A549 (cell line): ENCODE measurements around the gene ACIN1. TPM values are rescaled to one million over a fixed set of nuclear protein-coding genes. Genes with fewer than 3 reads are reported as not detected.

Source experiments
- ATAC-seq, 2 experiments: fragments of 200-7000 bp in 1 of 2; fragments of >200 bp in 1 of 2; cut with Nextera tagmentation in 1 of 2; cut with Tn5 transposase in 1 of 2; 3 replicates each; pipeline versions ENCODE4 v1.8.0 to v1.9.1; 2018 to 2020; ENCODE audit warnings: mild to moderate bottlenecking in 1 of 2, moderate library complexity in 1 of 2
- CTCF ChIA-PET: fragments of 300-600 bp; sonication (Branson Sonifier 250); formaldehyde crosslinking; extraction: SDS; loops from one replicate; lab custom pipeline; 2021; ENCODE audit warnings: antibody characterized with exemption, inconsistent platforms; lab: Yijun Ruan, JAX
- POLR2A ChIA-PET: fragments of 350-600 bp; formaldehyde crosslinking; extraction: SDS; loops from one replicate; lab custom pipeline; 2021; ENCODE audit warnings: antibody characterized with exemption, inconsistent platforms; lab: Yijun Ruan, JAX
- DNase-seq, 2 experiments: peaks; one replicate each; pipeline versions ENCODE4 v3.0.0 to v3.0.0-alpha.2; 2011 to 2016; ENCODE audit warnings: low read depth in 1 of 2, low spot score in 1 of 2
- FAIRE-seq: peaks from 2 replicates; lab custom pipeline; 2011; peaks lifted over from hg19 to GRCh38; lab: Jason Lieb, UNC
- H3K27ac ChIP-seq, 2 experiments: fragments of >200 bp; sonication (Bioruptor Twin); formaldehyde crosslinking; 3 replicates each; pipeline ENCODE4 v1.5.1; 2016 to 2017
- H3K4me1 ChIP-seq: fragments of >200 bp; sonication (Bioruptor Twin); formaldehyde crosslinking; 3 replicates; pipeline ENCODE4 v1.6.1; 2016
- H3K4me2 ChIP-seq: fragments of >200 bp; sonication (Bioruptor Twin); formaldehyde crosslinking; 3 replicates; pipeline ENCODE4 v1.6.1; 2016
- H3K4me3 ChIP-seq: fragments of >200 bp; sonication (Bioruptor Twin); formaldehyde crosslinking; 3 replicates; pipeline ENCODE4 v1.5.1; 2016
- H3K9me3 ChIP-seq: fragments of >200 bp; sonication (Bioruptor Twin); formaldehyde crosslinking; 3 replicates; pipeline ENCODE4 v1.6.1; 2016
- CBX2 ChIP-seq: fragments of 200-600 bp; sonication (generic); IDR thresholded peaks from 2 replicates; pipeline ENCODE4 v1.6.1; 2016; ENCODE audit warnings: low read depth, mild to moderate bottlenecking, borderline replicate concordance
- ESRRA ChIP-seq: fragments of 150-350 bp; IDR thresholded peaks from 2 replicates; pipeline ENCODE4 v1.6.1; 2014; ENCODE audit warnings: mild to moderate bottlenecking, low read length, borderline replicate concordance
- FOSB ChIP-seq: fragments of 250-450 bp; sonication (Bioruptor Pico); IDR thresholded peaks from 2 replicates; pipeline ENCODE4 v1.5.0; 2020; ENCODE audit warnings: mild to moderate bottlenecking, moderate library complexity
- FOSL2 ChIP-seq, 2 experiments: fragments of 450-650 bp in 1 of 2; fragments of >200 bp in 1 of 2; sonication (Bioruptor Twin) in 1 of 2; formaldehyde crosslinking; IDR thresholded peaks; 2 replicates each; pipeline versions ENCODE4 v1.5.0 to v1.6.1; 2016 to 2020; ENCODE audit warnings: mild to moderate bottlenecking in 1 of 2, moderate library complexity in 1 of 2
- FOXS1 ChIP-seq: fragments of 250-450 bp; sonication (Bioruptor Pico); IDR thresholded peaks from 2 replicates; pipeline ENCODE4 v1.5.0; 2020; ENCODE audit warnings: mild to moderate bottlenecking, moderate library complexity
- HEYL ChIP-seq: fragments of 250-450 bp; sonication (Bioruptor Pico); IDR thresholded peaks from 2 replicates; pipeline ENCODE4 v1.8.0; 2021; ENCODE audit warnings: mild to moderate bottlenecking, moderate library complexity
- HOXA7 ChIP-seq: fragments of 250-450 bp; sonication (Bioruptor Pico); IDR thresholded peaks from 2 replicates; pipeline ENCODE4 v1.5.0; 2020; ENCODE audit warnings: mild to moderate bottlenecking, moderate library complexity
- HOXB13 ChIP-seq: fragments of 250-450 bp; sonication (Bioruptor Pico); IDR thresholded peaks from 2 replicates; pipeline ENCODE4 v1.5.0; 2020; ENCODE audit warnings: low read depth, mild to moderate bottlenecking, moderate library complexity
- HOXB5 ChIP-seq: fragments of 250-450 bp; sonication (Bioruptor Pico); IDR thresholded peaks from 2 replicates; pipeline ENCODE4 v1.5.0; 2020; ENCODE audit warnings: mild to moderate bottlenecking, moderate library complexity
- MAZ ChIP-seq: fragments of 150-350 bp; IDR thresholded peaks from 2 replicates; pipeline ENCODE4 v1.6.1; 2014; ENCODE audit warnings: antibody characterized with exemption, low read depth, low read length, borderline replicate concordance
- NFE2L2 ChIP-seq: fragments of 150-350 bp; conservative IDR thresholded peaks from 2 replicates; pipeline ENCODE4 v1.6.1; 2014; ENCODE audit warnings: low read length
- NR3C1 ChIP-seq: fragments of >200 bp; sonication (Bioruptor Twin); formaldehyde crosslinking; IDR thresholded peaks from 3 replicates; pipeline ENCODE4 v1.6.1; 2017
- RARB ChIP-seq: fragments of 250-450 bp; sonication (Bioruptor Pico); IDR thresholded peaks from 2 replicates; pipeline ENCODE4 v1.8.0; 2021; ENCODE audit warnings: mild to moderate bottlenecking, moderate library complexity
- RNF2 ChIP-seq: fragments of 200-600 bp; sonication (generic); IDR thresholded peaks from 2 replicates; pipeline ENCODE4 v1.6.1; 2016; ENCODE audit warnings: low read depth, mild to moderate bottlenecking, antibody characterized with exemption, moderate library complexity, borderline replicate concordance
- SREBF2 ChIP-seq: fragments of 450-650 bp; IDR thresholded peaks from 2 replicates; pipeline ENCODE4 v1.6.1; 2014; ENCODE audit warnings: mild to moderate bottlenecking, moderate library complexity
- TFCP2L1 ChIP-seq: fragments of 250-450 bp; sonication (Bioruptor Pico); IDR thresholded peaks from 2 replicates; pipeline ENCODE4 v1.5.0; 2021; ENCODE audit warnings: mild to moderate bottlenecking
- WGBS: methylation state at CpG from one replicate; pipeline ENCODE4 v1.1.6; 2017; ENCODE audit errors: missing lambda C conversion rate; 5-methylcytosine and 5-hydroxymethylcytosine counted together
- polyA plus RNA-seq, 4 experiments: library from polyadenylated mRNA; depleted of rRNA in 3 of 4; stranded (reverse); fragments of >200 nt; fragmentation: RNase III in 1 of 4; extraction: RNeasy Plus Mini Kit Qiagen cat#74134 plus additional on column Dnase treatment in 1 of 4; gene quantifications; 2 replicates in 3 of 4; 3 replicates in 1 of 4; pipeline ENCODE4 v1.2.3, GENCODE V29; 2011 to 2017
- TF ChIP-seq, protein P1 (sequence below): IDR thresholded peaks from 2 replicates; pipeline ENCODE4 v1.6.1; 2012; ENCODE audit warnings: low read depth, borderline replicate concordance
- TF ChIP-seq, protein P2 (sequence below): fragments of >200 bp; sonication (Bioruptor Twin); formaldehyde crosslinking; IDR thresholded peaks from 3 replicates; pipeline ENCODE4 v1.5.1; 2016
- TF ChIP-seq, protein P3 (sequence below): fragments of 450-650 bp; IDR thresholded peaks from 2 replicates; pipeline ENCODE4 v1.6.1; 2014; ENCODE audit warnings: antibody characterized with exemption
- TF ChIP-seq, protein P4 (sequence below): fragments of 150-350 bp; IDR thresholded peaks from 2 replicates; pipeline ENCODE4 v1.6.1; 2014; ENCODE audit warnings: low read depth, mild to moderate bottlenecking, low read length

The ACIN1 gene
- polyA plus RNA-seq, 2 of the 4 experiments (the other 2 are of a cell fraction) = 140 to 147 TPM

DNA sequence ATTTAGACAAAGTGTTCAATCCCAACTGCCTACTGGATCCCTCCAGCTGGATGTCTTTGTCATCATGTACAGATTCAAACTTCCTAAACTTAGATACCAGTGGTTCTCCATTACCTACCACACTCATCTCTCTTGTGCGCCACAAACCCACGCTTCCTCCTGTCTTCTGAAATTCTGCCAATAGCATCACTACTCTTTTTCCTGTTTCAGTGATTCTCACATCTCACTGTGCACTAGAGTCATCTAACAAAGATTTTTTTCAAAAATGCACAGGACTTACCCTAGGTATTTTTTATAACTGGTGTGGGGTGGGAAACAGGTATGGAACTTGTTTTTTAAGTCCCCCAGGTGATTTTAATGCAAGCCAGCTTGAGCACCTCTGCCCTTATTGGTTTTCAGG is 66.1 kb downstream of the ACIN1 start:
- H3K4me2 ChIP-seq = no peak overlapping the region
- peaks cover 7% of the 10 kb centered on the region for H3K4me1 ChIP-seq
- WGBS = 96% methylated on average over 2 of the region's 2 CpGs
- ATAC-seq (no peak), DNase-seq (no peak), FAIRE-seq (no peak)
- ChIA-PET CTCF (interaction anchor here (0.8 to 5.0 kb wide), 10 partner anchors 9 to 472 kb away, joined by 3 to 30 read pairs (median 5); no protein-coding TSS in a partner anchor), POLR2A (no interaction called here)
- no peak overlapping the region for H3K4me3 ChIP-seq
- no peak overlapping the region for H3K27ac ChIP-seq
- TF ChIP-seq FOSL2 (IDR thresholded peaks at IDR 0.05) (no peak), FOSL2 (CRISPR knock-in tag; IDR thresholded peaks at IDR 0.05) (no peak), FOXS1 (no peak), TFCP2L1 (no peak), SREBF2 (no peak), HOXB13 (no peak), NFE2L2 (no peak), FOSB (CRISPR knock-in tag) (no peak), ESRRA (no peak), HEYL (CRISPR knock-in tag) (no peak), RNF2 (no peak), RARB (no peak), CBX2 (no peak), HOXB5 (CRISPR knock-in tag) (no peak), NR3C1 (no peak)
- TF ChIP-seq, protein P1, sequence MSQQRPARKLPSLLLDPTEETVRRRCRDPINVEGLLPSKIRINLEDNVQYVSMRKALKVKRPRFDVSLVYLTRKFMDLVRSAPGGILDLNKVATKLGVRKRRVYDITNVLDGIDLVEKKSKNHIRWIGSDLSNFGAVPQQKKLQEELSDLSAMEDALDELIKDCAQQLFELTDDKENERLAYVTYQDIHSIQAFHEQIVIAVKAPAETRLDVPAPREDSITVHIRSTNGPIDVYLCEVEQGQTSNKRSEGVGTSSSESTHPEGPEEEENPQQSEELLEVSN = no peak
- TF ChIP-seq, protein P2, sequence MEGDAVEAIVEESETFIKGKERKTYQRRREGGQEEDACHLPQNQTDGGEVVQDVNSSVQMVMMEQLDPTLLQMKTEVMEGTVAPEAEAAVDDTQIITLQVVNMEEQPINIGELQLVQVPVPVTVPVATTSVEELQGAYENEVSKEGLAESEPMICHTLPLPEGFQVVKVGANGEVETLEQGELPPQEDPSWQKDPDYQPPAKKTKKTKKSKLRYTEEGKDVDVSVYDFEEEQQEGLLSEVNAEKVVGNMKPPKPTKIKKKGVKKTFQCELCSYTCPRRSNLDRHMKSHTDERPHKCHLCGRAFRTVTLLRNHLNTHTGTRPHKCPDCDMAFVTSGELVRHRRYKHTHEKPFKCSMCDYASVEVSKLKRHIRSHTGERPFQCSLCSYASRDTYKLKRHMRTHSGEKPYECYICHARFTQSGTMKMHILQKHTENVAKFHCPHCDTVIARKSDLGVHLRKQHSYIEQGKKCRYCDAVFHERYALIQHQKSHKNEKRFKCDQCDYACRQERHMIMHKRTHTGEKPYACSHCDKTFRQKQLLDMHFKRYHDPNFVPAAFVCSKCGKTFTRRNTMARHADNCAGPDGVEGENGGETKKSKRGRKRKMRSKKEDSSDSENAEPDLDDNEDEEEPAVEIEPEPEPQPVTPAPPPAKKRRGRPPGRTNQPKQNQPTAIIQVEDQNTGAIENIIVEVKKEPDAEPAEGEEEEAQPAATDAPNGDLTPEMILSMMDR = no peak
- TF ChIP-seq, protein P3, sequence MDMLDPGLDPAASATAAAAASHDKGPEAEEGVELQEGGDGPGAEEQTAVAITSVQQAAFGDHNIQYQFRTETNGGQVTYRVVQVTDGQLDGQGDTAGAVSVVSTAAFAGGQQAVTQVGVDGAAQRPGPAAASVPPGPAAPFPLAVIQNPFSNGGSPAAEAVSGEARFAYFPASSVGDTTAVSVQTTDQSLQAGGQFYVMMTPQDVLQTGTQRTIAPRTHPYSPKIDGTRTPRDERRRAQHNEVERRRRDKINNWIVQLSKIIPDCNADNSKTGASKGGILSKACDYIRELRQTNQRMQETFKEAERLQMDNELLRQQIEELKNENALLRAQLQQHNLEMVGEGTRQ = no peak
- TF ChIP-seq, protein P4, sequence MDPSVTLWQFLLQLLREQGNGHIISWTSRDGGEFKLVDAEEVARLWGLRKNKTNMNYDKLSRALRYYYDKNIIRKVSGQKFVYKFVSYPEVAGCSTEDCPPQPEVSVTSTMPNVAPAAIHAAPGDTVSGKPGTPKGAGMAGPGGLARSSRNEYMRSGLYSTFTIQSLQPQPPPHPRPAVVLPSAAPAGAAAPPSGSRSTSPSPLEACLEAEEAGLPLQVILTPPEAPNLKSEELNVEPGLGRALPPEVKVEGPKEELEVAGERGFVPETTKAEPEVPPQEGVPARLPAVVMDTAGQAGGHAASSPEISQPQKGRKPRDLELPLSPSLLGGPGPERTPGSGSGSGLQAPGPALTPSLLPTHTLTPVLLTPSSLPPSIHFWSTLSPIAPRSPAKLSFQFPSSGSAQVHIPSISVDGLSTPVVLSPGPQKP = no peak
- no peaks in the 10 kb centered on the region for H3K9me3 ChIP-seq

DNA sequence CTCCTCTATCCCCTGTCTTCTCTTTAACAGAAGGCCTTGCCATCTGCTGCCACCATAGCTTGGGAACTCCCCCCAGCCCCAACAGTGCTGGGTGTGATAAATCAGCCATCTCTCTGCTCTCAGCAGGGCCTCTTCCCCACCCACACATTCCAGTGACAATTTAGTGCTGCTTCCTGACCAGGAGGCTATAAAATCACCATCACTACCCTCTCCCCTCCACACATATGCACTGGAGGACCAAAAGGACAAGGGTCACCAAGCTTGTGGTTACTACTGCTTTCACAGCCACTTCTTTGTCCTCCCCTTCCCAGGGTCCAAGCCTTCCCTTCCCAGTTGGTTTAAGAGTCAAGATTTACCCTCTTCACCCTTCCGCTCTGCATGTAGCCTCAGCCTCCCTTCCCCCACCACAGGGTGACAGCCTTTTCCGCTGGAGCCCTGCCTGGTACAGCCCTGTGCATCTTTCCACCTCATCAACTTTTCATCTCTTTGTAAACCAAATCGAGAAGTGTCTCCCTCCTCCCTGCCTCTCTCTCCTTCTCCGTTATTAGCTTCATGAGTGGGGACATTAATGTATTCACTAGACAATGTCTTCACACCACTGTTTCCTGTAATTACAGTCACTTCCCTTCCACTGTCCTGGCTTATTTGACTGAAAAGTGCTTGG is 69.7 kb downstream of the ACIN1 start:
- no peaks in the 10 kb centered on the region for H3K9me3 ChIP-seq
- FAIRE-seq = no peak
- 89% methylated on average over 4 of the region's 4 CpGs for WGBS
- no peak overlapping the region for H3K4me3 ChIP-seq
- no peak overlapping the region for H3K27ac ChIP-seq
- no peak for DNase-seq
- peak in 1 of 2 experiments; percentile 19; a peak in 1 of 6 replicates for ATAC-seq
- CTCF ChIA-PET = interaction anchor here (0.8 to 3.4 kb wide), 8 partner anchors 9 to 172 kb away, joined by 3 to 17 read pairs (median 4); no protein-coding TSS in a partner anchor
- H3K4me2 ChIP-seq = no peak overlapping the region
- no peaks in the 10 kb centered on the region for H3K4me1 ChIP-seq
- POLR2A ChIA-PET = interaction anchor here (1.3 to 3.0 kb wide), 2 partner anchors 15 to 18 kb away, joined by 3 to 25 read pairs; no protein-coding TSS in a partner anchor
- TF ChIP-seq, protein P2 = no peak
- no peak for TF ChIP-seq RNF2
- TF ChIP-seq MAZ = no peak
- TF ChIP-seq HOXA7 (CRISPR knock-in tag) = no peak
